HEK293 (cell line): ENCODE results near the gene SWAP70.
A peak's percentile ranks its signal among the peaks of the same experiment; 100 is the strongest.

Experiments
- BCL11A ChIP-seq: fragments of 450-650 bp; formaldehyde crosslinking; IDR thresholded peaks from 2 replicates; pipeline ENCODE4 v1.5.1; 2016; ENCODE audit warnings: low read depth, missing biosample characterization, missing genetic modification characterization
- FEZF1 ChIP-seq: fragments of 450-650 bp; formaldehyde crosslinking; IDR thresholded peaks from 2 replicates; pipeline ENCODE4 v1.5.1; 2016; ENCODE audit warnings: missing biosample characterization, missing genetic modification characterization
- IKZF3 ChIP-seq: fragments of 450-650 bp; IDR thresholded peaks from 2 replicates; pipeline ENCODE4 v1.5.0; 2018; ENCODE audit warnings: missing biosample characterization, mild to moderate bottlenecking, missing genetic modification characterization, moderate library complexity
- KLF16 ChIP-seq: fragments of 450-650 bp; formaldehyde crosslinking; IDR thresholded peaks from 2 replicates; pipeline ENCODE4 v1.5.1; 2017; ENCODE audit warnings: missing biosample characterization, missing genetic modification characterization
- KLF17 ChIP-seq: fragments of 450-650 bp; formaldehyde crosslinking; IDR thresholded peaks from 2 replicates; pipeline ENCODE4 v1.5.1; 2016; ENCODE audit warnings: missing biosample characterization, missing genetic modification characterization
- OSR2 ChIP-seq: fragments of 450-650 bp; formaldehyde crosslinking; IDR thresholded peaks from 2 replicates; pipeline ENCODE4 v1.5.1; 2016; ENCODE audit warnings: missing biosample characterization, missing genetic modification characterization
- PBX3 ChIP-seq: sonication (generic); formaldehyde crosslinking; IDR thresholded peaks from 2 replicates; pipeline ENCODE4 v1.8.1; 2022; ENCODE audit warnings: mild to moderate bottlenecking, moderate library complexity, missing genetic modification reagents
- PRDM2 ChIP-seq: fragments of 450-650 bp; formaldehyde crosslinking; IDR thresholded peaks from 2 replicates; pipeline ENCODE4 v1.5.1; 2016; ENCODE audit warnings: missing biosample characterization, missing genetic modification characterization, borderline replicate concordance
- PRDM6 ChIP-seq: fragments of 450-650 bp; formaldehyde crosslinking; IDR thresholded peaks from 2 replicates; pipeline ENCODE4 v1.5.1; 2017; ENCODE audit warnings: missing biosample characterization, missing genetic modification characterization
- SP7 ChIP-seq: fragments of 450-650 bp; formaldehyde crosslinking; IDR thresholded peaks from 2 replicates; pipeline ENCODE4 v1.5.1; 2016; ENCODE audit warnings: missing biosample characterization, missing genetic modification characterization
- TSHZ1 ChIP-seq: fragments of 450-650 bp; formaldehyde crosslinking; IDR thresholded peaks from 2 replicates; pipeline ENCODE4 v1.5.1; 2016; ENCODE audit warnings: missing biosample characterization, missing genetic modification characterization, borderline replicate concordance
- ZBTB1 ChIP-seq: fragments of 450-650 bp; formaldehyde crosslinking; IDR thresholded peaks from 2 replicates; pipeline ENCODE4 v1.5.1; 2016; ENCODE audit warnings: missing biosample characterization, missing genetic modification characterization
- ZNF133 ChIP-seq: fragments of 450-650 bp; formaldehyde crosslinking; IDR thresholded peaks from 2 replicates; pipeline ENCODE4 v1.5.1; 2016; ENCODE audit warnings: missing biosample characterization, missing genetic modification characterization
- ZNF155 ChIP-seq: fragments of 450-650 bp; formaldehyde crosslinking; IDR thresholded peaks from 2 replicates; pipeline ENCODE4 v1.5.1; 2016; ENCODE audit warnings: missing biosample characterization, missing genetic modification characterization
- ZNF18 ChIP-seq: fragments of 450-650 bp; formaldehyde crosslinking; IDR thresholded peaks from 2 replicates; pipeline ENCODE4 v1.5.1; 2016; ENCODE audit warnings: missing biosample characterization, missing genetic modification characterization
- ZNF266 ChIP-seq: fragments of 450-650 bp; formaldehyde crosslinking; IDR thresholded peaks from 2 replicates; pipeline ENCODE4 v1.5.1; 2016; ENCODE audit warnings: missing biosample characterization, missing genetic modification characterization, low read depth
- ZNF335 ChIP-seq: fragments of 450-650 bp; formaldehyde crosslinking; conservative IDR thresholded peaks from 2 replicates; pipeline ENCODE4 v1.5.1; 2016; ENCODE audit warnings: missing biosample characterization, missing genetic modification characterization
- ZNF366 ChIP-seq: fragments of 450-650 bp; formaldehyde crosslinking; conservative IDR thresholded peaks from 2 replicates; pipeline ENCODE4 v1.5.1; 2016; ENCODE audit warnings: missing biosample characterization, missing genetic modification characterization
- ZNF560 ChIP-seq: fragments of 450-650 bp; formaldehyde crosslinking; IDR thresholded peaks from 2 replicates; pipeline ENCODE4 v1.5.1; 2017; ENCODE audit warnings: missing biosample characterization, missing genetic modification characterization, borderline replicate concordance
- ZNF624 ChIP-seq: fragments of 450-650 bp; formaldehyde crosslinking; IDR thresholded peaks from 2 replicates; pipeline ENCODE4 v1.5.1; 2017; ENCODE audit warnings: missing biosample characterization, missing genetic modification characterization
- ZNF645 ChIP-seq: fragments of 450-650 bp; formaldehyde crosslinking; IDR thresholded peaks from 2 replicates; pipeline ENCODE4; 2016; ENCODE audit warnings: missing biosample characterization, missing genetic modification characterization

Gene SWAP70

GRCh38 chr11:9757809-9758636 is 94.1 kb downstream of the SWAP70 start (continued):
- TF ChIP-seq KLF17 (tag by site-specific recombination) (no peak), ZNF645 (no peak), ZNF560 (tag by site-specific recombination) (no peak), IKZF3 (0 out of 2 replicates have a peak, but pooled peaks have one; percentile 27), ZNF133 (tag by site-specific recombination) (no peak), PRDM6 (no peak), SP7 (tag by site-specific recombination) (no peak), ZNF18 (tag by site-specific recombination) (no peak), FEZF1 (0 out of 2 replicates have a peak, but pooled peaks have one; percentile 4), OSR2 (tag by site-specific recombination) (no peak), ZNF624 (tag by site-specific recombination) (no peak), ZNF335 (tag by site-specific recombination) (peak; percentile 73), ZNF155 (tag by site-specific recombination) (no peak), ZNF266 (tag by site-specific recombination) (no peak), ZNF366 (no peak), KLF16 (0 out of 2 replicates have a peak, but pooled peaks have one; percentile 10), PBX3 (CRISPR knock-in tag) (peak; percentile 74; the same call in 1 of the 2 replicates), PRDM2 (no peak), BCL11A (tag by site-specific recombination) (0 out of 2 replicates have a peak, but pooled peaks have one; percentile 33), TSHZ1 (tag by site-specific recombination) (no peak), ZBTB1 (tag by site-specific recombination) (no peak)
